Measurements from ENCODE around the gene FGD2.

DNA sequence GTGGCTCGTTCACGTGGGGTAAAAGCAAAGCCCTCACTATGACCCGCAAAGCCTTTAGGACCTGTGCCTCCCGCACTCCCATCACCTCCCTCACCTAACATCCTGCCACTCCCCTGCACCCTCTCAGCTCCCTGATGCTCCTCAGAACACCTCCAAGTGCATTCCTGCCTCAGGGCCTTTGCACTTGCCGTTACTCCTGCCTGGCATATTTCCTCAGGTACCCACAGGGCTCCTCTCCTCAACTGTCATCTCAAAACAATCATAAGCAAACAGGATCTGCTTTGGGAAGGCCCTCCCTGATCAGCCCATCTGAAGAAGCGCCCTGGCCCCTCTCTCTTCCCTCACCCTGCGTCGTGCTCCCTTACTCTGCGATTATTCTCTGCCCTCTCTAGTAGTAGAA is 49.1 kb downstream of the FGD2 start:
- TF ChIP-seq, protein P1, sequence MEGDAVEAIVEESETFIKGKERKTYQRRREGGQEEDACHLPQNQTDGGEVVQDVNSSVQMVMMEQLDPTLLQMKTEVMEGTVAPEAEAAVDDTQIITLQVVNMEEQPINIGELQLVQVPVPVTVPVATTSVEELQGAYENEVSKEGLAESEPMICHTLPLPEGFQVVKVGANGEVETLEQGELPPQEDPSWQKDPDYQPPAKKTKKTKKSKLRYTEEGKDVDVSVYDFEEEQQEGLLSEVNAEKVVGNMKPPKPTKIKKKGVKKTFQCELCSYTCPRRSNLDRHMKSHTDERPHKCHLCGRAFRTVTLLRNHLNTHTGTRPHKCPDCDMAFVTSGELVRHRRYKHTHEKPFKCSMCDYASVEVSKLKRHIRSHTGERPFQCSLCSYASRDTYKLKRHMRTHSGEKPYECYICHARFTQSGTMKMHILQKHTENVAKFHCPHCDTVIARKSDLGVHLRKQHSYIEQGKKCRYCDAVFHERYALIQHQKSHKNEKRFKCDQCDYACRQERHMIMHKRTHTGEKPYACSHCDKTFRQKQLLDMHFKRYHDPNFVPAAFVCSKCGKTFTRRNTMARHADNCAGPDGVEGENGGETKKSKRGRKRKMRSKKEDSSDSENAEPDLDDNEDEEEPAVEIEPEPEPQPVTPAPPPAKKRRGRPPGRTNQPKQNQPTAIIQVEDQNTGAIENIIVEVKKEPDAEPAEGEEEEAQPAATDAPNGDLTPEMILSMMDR (IDR thresholded peaks at IDR 0.05): no peak
- TF ChIP-seq POLR2A (IDR thresholded peaks at IDR 0.05) (no peak), POLR2AphosphoS5 (IDR thresholded peaks at IDR 0.05) (no peak)

Data from prostate gland (tissue), 2 donors.